ENCODE measurements around the gene MPO.

MPO gene

GRCh38 chr17:58284613-58285421 is 4.1 kb upstream of the MPO start:
- no peak overlapping the region for H3K4me3 ChIP-seq (ENCODE audit: low read length)
- DNase-seq (ENCODE audit: low read depth, low spot score), result no peak

DNA sequence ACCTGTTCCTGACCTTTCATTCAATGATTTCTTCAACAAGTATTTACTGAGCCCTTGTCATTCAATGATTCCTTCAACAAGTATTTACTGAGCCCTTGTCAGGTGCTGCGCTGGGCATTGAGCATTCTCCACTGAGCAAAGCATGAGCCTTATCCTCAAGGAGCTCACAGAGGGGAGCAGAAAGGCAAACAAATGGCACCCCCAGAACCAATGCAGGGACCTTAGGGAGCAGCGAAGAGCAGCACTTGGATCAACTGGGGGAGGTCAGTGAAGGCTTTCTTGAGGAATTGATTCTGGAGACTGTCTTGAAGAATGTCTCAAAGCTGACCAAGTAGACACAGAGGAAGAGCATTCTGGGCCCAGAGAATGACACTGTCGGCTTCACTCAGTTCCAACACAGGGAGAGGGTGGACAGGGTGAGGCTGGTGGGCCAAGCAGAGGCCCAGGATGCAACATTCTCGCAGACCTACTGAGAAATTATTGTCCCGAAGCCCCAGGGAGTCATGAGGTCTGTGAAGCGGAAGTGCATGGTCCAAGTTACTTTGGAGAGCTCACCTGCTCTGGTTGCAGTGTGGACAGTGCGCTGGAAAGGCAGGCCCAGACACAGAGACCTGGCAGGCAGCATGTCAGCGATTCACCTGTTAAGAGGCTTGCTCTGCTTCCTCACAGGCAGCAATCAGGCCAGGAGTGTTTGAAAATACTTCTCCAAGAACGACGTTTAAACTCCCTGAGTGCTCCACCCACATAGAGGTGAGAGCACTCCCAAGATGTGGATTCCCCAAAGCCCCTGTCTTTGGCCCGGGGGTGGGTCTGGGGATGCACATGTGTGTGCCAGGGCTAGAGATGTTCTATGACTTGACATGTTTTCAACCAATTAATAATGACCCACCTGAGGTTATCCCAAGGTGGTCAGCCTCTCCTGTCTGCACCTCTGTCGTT is 3.2 kb upstream of the MPO start:
- no peak overlapping the region for H3K4me3 ChIP-seq (ENCODE audit: low read length)
- DNase-seq (ENCODE audit: low read depth, low spot score), result no peak

DNA sequence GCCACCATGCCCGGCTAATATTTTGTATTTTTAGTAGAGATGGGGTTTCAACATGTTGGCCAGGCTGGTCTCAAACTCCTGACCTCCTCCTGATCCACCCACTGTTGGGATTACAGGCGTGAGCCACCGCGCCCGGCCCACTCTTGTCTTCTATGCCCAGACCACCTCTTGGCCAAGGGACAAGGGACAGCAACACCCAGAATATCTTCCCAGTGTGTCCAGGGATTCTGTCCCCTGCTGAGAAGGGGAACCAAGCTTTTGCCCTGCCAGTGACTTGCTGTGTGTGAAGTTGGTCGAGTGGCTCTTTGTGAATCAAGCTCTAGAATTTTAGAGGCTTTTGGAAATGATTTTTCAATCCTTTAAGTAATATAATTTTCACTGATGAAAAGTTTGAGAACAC is 1.7 kb upstream of the MPO start:
- DNase-seq (ENCODE audit: low read depth, low spot score), result no peak
- H3K4me3 ChIP-seq (ENCODE audit: low read length), result no peak overlapping the region

- H3K4me3 ChIP-seq (ENCODE audit: low read length), result no peak overlapping the region
- DNase-seq (ENCODE audit: low read depth, low spot score), result no peak
Measured at GRCh38 chr17:58281511-58282011, 826 bp upstream of the MPO start.

DNA sequence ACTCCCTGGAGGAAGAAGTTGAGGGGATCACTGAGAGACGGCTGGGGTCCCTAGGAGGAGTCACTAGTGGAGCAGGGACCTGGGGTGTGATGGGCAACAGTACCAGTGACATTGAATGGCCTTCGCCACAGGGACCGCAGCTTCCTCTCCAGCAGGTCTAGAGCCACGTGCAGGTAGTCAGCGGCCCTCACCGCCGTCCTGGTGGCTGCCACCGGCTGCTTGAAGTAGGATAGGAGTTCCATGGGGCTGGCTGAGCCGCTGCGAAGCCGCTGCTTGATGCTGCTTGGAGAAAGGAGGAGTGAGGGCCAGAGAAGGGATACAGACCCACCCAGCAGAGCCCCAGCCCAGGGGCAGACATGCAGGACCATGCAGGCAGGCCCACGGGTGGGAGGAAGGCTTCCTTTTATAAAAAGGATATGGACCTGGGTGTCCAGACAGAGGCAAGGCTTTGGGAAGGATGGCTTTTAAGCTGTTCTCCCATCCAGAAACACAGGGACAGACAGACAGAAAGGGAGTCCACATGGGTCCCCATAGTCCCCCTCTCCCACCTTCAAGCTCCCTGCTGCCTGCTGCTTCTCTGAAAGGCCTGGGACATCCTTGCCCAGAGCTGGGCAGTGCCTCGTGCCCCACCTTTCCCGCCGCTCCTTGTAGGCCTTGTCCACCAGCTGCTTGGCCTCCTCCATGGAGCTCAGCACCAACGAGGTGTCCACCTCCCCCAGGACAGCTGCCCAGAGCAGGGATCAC is 827 bp downstream of the MPO start:
- no peak for DNase-seq (ENCODE audit: low read depth, low spot score)

GRCh38 chr17:58279016-58279711 is 1.6 kb downstream of the MPO start:
- H3K4me3 ChIP-seq (ENCODE audit: low read length), result no peak overlapping the region
- no peak for DNase-seq (ENCODE audit: low read depth, low spot score)

More for the DNA sequence above, 827 bp downstream of the MPO start:
- no peak overlapping the region for H3K4me3 ChIP-seq (ENCODE audit: low read length)

DNA sequence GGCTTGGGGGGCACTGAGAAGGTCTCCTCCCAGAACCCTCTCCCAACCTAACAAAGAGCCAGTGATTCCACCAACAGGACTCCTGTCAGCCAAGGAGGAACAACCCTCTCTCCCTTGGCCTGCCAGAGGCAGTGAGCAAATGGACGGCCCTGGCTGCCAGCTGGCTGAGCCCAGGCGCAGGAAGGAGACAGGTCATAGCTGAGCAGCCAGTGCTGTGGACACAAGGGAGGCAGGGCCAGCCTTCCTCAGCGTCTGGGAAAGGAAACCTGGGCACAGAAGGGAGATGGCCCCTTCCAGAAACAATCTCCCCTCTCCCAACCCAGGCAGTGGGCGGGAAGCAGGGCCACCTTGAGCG is 2.1 kb downstream of the MPO start:
- H3K4me3 ChIP-seq (ENCODE audit: low read length), result no peak overlapping the region
- DNase-seq (ENCODE audit: low read depth, low spot score), result no peak

- H3K4me3 ChIP-seq (ENCODE audit: low read length), result no peak overlapping the region
- no peak for DNase-seq (ENCODE audit: low read depth, low spot score)
Measured at GRCh38 chr17:58277802-58278595, 2.7 kb downstream of the MPO start.

GRCh38 chr17:58277107-58277801 is 3.5 kb downstream of the MPO start:
- H3K4me3 ChIP-seq (ENCODE audit: low read length), result no peak overlapping the region

GRCh38 chr17:58276423-58276822 is 4.3 kb downstream of the MPO start:
- H3K4me3 ChIP-seq (ENCODE audit: low read length), result no peak overlapping the region
- DNase-seq (ENCODE audit: low read depth, low spot score), result no peak

More at GRCh38 chr17:58277107-58277801, 3.5 kb downstream of the MPO start:
- peak; percentile 15 for DNase-seq (ENCODE audit: low read depth, low spot score)

- DNase-seq (ENCODE audit: low read depth, low spot score), result no peak
- H3K4me3 ChIP-seq (ENCODE audit: low read length), result no peak overlapping the region
Measured at GRCh38 chr17:58275417-58275816, 5.3 kb downstream of the MPO start.

DNA sequence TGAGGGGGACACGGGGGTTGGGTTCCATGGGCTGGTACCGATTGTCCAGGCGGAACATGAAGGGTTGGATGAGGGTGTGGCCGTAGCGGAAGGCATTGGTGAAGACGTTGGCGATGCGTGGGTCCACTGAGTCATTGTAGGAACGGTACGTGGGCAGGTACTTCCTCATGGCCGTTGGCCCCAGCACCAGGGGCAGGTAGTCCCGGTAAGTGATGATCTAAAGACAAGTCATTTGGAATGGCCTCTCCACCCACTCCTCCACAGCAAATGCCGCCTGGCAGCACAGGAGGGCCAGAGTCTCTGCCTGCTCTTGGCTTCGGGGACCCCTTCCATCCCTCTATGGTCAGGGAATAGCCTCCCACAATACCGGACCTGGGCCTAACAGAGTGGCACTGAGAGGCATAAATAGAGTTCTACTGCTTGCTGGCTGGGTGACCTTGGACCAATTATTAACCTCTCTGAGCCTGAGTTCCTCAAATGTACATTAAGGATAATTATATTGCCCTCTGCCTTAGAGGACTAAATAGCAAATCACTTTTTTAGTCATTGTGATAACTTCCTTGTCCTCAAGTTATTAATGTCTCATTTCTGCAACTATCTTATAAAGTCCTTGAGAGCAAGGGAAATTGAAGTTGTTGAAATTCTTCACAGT is 7.2 kb downstream of the MPO start:
- no peak for DNase-seq (ENCODE audit: low read depth, low spot score)
- no peak overlapping the region for H3K4me3 ChIP-seq (ENCODE audit: low read length)

DNA sequence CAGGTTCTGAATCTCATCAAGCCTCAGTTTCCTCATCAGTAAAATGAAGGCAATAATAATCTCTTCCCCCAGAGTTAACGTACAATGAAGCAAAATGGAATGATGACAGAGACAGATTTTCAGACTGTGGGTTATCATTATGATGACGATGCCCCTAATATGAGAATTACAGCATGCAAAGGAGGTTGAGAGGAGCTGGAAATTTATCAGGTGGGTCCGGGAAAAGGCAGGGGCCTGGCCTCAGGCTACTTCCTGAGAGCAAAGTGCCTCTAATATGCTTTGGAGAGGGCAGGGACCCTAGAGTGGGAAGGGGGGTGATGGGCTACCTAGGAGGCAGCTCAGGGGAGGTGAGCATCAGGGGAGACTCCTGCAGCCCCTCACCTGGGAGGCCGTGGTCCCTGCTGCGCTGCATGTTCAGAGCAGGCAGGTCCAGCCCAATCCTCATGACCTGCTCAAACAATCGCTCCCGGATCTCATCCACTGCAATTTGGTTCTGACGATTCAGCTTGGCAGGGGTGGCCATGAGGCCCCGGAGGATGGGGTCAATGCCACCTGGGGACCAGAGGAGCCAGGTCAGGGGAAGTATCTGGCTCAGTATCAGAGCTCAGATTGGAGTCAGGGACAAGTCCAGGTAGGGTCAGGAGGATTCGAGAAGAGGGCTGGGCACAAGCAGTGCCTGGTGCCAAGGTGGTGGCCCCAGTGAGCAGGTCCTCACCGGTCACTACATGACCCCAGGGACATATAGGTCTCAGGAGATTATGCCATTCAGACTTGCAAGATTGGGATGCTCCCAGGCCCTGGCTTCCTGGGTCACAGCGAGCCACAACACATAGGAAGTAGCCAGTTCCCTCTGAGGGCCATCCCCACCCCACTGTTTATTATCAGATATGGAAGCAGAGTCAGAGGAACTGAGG is 8.1 kb downstream of the MPO start:
- DNase-seq (ENCODE audit: low read depth, low spot score), result no peak

GRCh38 chr17:58271216-58271931 is 9.4 kb downstream of the MPO start:
- no peak for DNase-seq (ENCODE audit: low read depth, low spot score)
- no peak overlapping the region for H3K4me3 ChIP-seq (ENCODE audit: low read length)

More for the DNA sequence above, 8.1 kb downstream of the MPO start:
- no peak overlapping the region for H3K4me3 ChIP-seq (ENCODE audit: low read length)

GRCh38 chr17:58270476-58271215 is 10.1 kb downstream of the MPO start:
- DNase-seq (ENCODE audit: low read depth, low spot score), result no peak

More at GRCh38 chr17:58270476-58271215, 10.1 kb downstream of the MPO start:
- no peak overlapping the region for H3K4me3 ChIP-seq (ENCODE audit: low read length)
